Measurements from ENCODE around the gene PSMC5.

PSMC5 gene

DNA sequence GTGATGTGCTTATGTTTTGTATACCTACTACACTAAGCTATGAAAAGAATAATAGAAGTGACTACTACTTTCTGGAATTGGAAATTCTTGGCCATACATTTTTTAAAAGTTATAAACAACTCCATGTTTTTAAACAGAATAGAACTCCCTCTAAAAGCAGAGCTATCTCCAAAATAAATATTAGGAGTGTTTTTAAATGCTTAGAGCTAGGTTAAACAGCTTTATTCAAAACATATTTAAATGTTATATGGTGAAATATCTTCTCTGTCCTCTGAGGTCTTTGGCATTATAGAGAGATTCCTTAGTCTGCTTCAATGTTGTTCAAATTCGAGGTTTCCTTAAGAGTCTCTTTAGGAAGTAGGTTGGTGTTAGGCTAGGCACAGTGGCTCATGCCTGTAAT lies 22.9 kb upstream of the PSMC5 start:
- no peaks in the 10 kb centered on the region for H3K9me3 ChIP-seq (ENCODE audit: control insufficient read depth, low read length)
- H3K36me3 ChIP-seq (ENCODE audit: control insufficient read depth, insufficient read depth, low read length) = peaks cover 14% of the 10 kb centered on the region

DNA sequence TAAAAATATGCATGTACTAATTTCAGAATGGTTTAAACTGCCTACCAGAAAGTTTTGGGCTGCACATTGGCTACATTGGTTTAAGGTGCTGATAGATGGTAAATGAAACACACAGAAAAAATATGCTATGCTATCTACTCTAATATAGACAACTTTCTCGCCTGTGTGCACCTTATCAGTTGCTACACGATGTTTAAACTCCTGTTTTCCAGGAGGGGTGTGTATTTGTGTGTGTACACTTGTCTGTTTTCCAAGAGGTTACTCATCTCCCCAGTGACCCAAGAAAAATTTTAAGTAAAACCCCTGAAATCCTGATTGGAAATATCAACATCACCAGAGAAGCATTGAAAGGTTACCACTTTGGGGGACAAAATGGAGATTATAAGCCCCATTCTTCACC lies 21.6 kb upstream of the PSMC5 start:
- no peaks in the 10 kb centered on the region for H3K27me3 ChIP-seq (ENCODE audit: control insufficient read depth, insufficient read depth, low read length)
- H3K4me1 ChIP-seq (ENCODE audit: control insufficient read depth, insufficient read depth, low read length) = no peaks in the 10 kb centered on the region
- peaks cover 12% of the 10 kb centered on the region for H3K36me3 ChIP-seq (ENCODE audit: control insufficient read depth, insufficient read depth, low read length)

More for the DNA sequence above, 22.9 kb upstream of the PSMC5 start:
- H3K4me1 ChIP-seq (ENCODE audit: control insufficient read depth, insufficient read depth, low read length) = no peaks in the 10 kb centered on the region
- no peak overlapping the region for H3K9ac ChIP-seq (ENCODE audit: low read length)
- H3K27me3 ChIP-seq (ENCODE audit: control insufficient read depth, insufficient read depth, low read length) = no peaks in the 10 kb centered on the region
- H3K4me3 ChIP-seq (ENCODE audit: low read length) = no peak overlapping the region

DNA sequence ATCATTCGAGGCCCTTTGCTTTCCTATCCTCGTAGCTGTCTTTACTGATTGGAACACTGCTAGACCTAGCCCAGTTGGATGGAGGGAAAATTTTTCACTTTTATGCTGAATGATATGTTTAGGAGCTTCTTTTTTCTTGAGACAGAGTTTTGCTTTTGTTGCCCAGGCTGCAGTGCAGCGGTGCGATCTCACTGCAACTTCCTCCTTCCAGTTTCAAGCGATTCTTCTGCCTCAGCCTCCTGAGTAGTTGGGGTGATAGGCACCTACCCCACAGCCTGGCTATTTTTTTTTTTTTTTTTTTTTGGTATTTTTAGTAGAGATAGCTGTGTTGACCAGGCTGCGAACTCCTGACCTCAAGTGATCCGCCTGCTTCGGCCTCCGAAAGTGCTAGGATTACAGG lies 17.3 kb upstream of the PSMC5 start:
- peaks cover 18% of the 10 kb centered on the region for H3K36me3 ChIP-seq (ENCODE audit: control insufficient read depth, insufficient read depth, low read length)
- no peaks in the 10 kb centered on the region for H3K27me3 ChIP-seq (ENCODE audit: control insufficient read depth, insufficient read depth, low read length)
- no peaks in the 10 kb centered on the region for H3K4me1 ChIP-seq (ENCODE audit: control insufficient read depth, insufficient read depth, low read length)
- no peak overlapping the region for H3K4me3 ChIP-seq (ENCODE audit: low read length)
- no peak overlapping the region for H3K9ac ChIP-seq (ENCODE audit: low read length)
- H3K9me3 ChIP-seq (ENCODE audit: control insufficient read depth, low read length) = no peaks in the 10 kb centered on the region

More for the DNA sequence above, 21.6 kb upstream of the PSMC5 start:
- H3K9ac ChIP-seq (ENCODE audit: low read length) = no peak overlapping the region
- H3K4me3 ChIP-seq (ENCODE audit: low read length) = no peak overlapping the region
- H3K9me3 ChIP-seq (ENCODE audit: control insufficient read depth, low read length) = no peaks in the 10 kb centered on the region

- no peaks in the 10 kb centered on the region for H3K27me3 ChIP-seq (ENCODE audit: control insufficient read depth, insufficient read depth, low read length)
- H3K36me3 ChIP-seq (ENCODE audit: control insufficient read depth, insufficient read depth, low read length) = peaks cover 42% of the 10 kb centered on the region
- H3K4me3 ChIP-seq (ENCODE audit: low read length) = no peak overlapping the region
- H3K9me3 ChIP-seq (ENCODE audit: control insufficient read depth, low read length) = no peaks in the 10 kb centered on the region
- peaks cover 5% of the 10 kb centered on the region for H3K4me1 ChIP-seq (ENCODE audit: control insufficient read depth, insufficient read depth, low read length)
- no peak overlapping the region for H3K9ac ChIP-seq (ENCODE audit: low read length)
Observed at GRCh38 chr17:63816123-63816522, 11.1 kb upstream of the PSMC5 start.

GRCh38 chr17:63816669-63817068 lies 10.6 kb upstream of the PSMC5 start:
- Histone ChIP-seq H3K36me3 (ENCODE audit: control insufficient read depth, insufficient read depth, low read length) (peaks cover 47% of the 10 kb centered on the region), H3K9ac (ENCODE audit: low read length) (no peak overlapping the region), H3K27me3 (ENCODE audit: control insufficient read depth, insufficient read depth, low read length) (no peaks in the 10 kb centered on the region), H3K9me3 (ENCODE audit: control insufficient read depth, low read length) (no peaks in the 10 kb centered on the region), H3K4me1 (ENCODE audit: control insufficient read depth, insufficient read depth, low read length) (peaks cover 5% of the 10 kb centered on the region), H3K4me3 (ENCODE audit: low read length) (no peak overlapping the region)

DNA sequence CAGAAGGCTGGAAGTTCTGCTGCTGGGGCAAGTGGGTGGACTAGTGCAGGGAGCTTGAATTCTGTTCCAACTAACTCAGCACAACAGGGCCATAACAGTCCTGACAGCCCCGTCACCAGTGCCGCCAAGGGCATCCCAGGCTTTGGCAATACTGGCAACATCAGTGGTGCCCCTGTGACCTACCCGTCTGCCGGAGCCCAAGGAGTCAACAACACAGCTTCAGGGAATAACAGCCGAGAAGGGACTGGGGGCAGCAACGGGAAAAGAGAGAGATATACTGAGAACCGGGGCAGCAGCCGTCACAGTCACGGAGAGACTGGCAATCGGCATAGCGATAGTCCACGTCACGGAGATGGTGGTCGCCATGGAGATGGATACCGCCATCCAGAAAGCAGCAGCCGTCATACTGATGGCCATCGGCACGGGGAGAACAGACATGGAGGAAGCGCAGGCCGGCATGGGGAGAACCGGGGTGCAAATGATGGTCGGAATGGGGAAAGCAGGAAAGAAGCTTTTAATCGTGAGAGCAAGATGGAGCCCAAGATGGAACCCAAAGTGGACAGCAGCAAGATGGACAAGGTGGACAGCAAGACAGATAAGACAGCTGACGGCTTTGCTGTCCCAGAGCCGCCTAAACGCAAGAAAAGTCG lies 9.4 kb upstream of the PSMC5 start:
- H3K9ac ChIP-seq (ENCODE audit: low read length) = no peak overlapping the region
- no peaks in the 10 kb centered on the region for H3K9me3 ChIP-seq (ENCODE audit: control insufficient read depth, low read length)
- H3K27me3 ChIP-seq (ENCODE audit: control insufficient read depth, insufficient read depth, low read length) = no peaks in the 10 kb centered on the region
- H3K4me3 ChIP-seq (ENCODE audit: low read length) = no peak overlapping the region
- H3K36me3 ChIP-seq (ENCODE audit: control insufficient read depth, insufficient read depth, low read length) = peaks cover 53% of the 10 kb centered on the region
- H3K4me1 ChIP-seq (ENCODE audit: control insufficient read depth, insufficient read depth, low read length) = peaks cover 5% of the 10 kb centered on the region

DNA sequence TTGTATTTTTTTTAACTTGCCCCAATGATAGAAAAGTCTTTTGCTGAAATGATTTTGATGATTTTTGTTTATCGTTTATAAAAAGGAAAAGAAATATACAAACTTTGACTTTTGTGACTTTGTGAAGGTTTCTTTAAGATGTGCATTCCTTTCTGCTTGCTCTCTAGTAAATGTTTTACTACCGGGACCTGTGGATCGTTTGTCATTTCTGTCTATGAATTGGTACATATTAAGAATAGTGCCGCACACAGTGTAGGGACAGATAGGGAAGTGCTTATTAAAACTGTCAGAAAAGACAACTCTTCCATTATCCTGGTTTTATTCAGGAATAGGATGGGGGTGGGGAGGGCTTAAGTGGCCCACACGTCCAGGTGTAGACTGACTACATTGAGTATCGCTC lies 8.1 kb upstream of the PSMC5 start:
- peaks cover 53% of the 10 kb centered on the region for H3K36me3 ChIP-seq (ENCODE audit: control insufficient read depth, insufficient read depth, low read length)

DNA sequence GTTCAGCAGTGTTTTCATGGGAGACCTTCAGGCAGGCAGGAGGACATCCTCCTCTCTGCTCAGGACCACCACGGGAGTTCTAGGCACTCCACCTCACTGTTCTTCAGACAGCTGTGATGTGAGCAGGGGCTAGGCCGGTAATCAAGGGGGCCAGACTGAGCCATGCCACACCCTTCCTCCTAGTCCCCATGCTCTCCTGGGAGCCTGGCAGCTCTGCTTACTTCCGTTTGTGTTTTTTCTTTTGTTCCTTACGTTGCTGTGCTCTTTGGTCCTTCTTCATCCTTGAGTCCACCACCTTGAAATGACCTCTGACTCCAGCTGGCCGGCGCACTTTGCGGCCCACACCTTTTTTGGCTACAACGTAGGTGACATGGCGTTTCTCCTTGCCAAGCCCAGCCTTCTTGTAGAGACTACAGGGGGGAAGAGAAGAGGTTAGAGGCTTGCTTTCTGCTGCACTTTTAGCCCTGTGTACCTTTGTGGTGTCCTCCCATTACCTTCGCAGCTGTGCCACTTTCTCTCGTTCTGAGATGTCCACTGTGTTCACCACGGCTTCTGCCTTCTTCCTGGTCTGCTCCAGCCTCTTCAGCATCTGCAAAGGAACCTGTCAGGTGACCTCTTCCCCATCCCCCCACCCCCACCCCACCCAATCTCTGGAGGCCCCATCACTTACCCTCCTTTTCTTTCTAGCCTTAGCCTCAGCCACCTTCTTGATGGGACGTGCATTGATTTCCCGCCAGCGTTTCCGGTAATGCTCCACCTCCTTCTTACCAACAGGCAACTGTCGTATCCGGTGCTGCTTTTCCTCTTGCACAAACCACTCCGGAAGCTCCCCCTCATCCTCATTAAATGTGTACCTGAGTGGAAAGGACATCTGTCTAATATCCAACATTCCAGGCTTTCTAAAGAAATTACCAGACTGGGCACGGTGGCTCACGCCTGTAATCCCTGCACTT lies 7.4 kb upstream of the PSMC5 start:
- no peak overlapping the region for H3K4me3 ChIP-seq (ENCODE audit: low read length)
- H3K4me1 ChIP-seq (ENCODE audit: control insufficient read depth, insufficient read depth, low read length) = peaks cover 5% of the 10 kb centered on the region
- peaks cover 58% of the 10 kb centered on the region for H3K36me3 ChIP-seq (ENCODE audit: control insufficient read depth, insufficient read depth, low read length)
- H3K9ac ChIP-seq (ENCODE audit: low read length) = no peak overlapping the region
- no peaks in the 10 kb centered on the region for H3K9me3 ChIP-seq (ENCODE audit: control insufficient read depth, low read length)
- H3K27me3 ChIP-seq (ENCODE audit: control insufficient read depth, insufficient read depth, low read length) = no peaks in the 10 kb centered on the region

More for the DNA sequence above, 8.1 kb upstream of the PSMC5 start:
- peaks cover 5% of the 10 kb centered on the region for H3K4me1 ChIP-seq (ENCODE audit: control insufficient read depth, insufficient read depth, low read length)
- no peak overlapping the region for H3K4me3 ChIP-seq (ENCODE audit: low read length)
- H3K9ac ChIP-seq (ENCODE audit: low read length) = no peak overlapping the region
- H3K9me3 ChIP-seq (ENCODE audit: control insufficient read depth, low read length) = no peaks in the 10 kb centered on the region
- H3K27me3 ChIP-seq (ENCODE audit: control insufficient read depth, insufficient read depth, low read length) = no peaks in the 10 kb centered on the region

DNA sequence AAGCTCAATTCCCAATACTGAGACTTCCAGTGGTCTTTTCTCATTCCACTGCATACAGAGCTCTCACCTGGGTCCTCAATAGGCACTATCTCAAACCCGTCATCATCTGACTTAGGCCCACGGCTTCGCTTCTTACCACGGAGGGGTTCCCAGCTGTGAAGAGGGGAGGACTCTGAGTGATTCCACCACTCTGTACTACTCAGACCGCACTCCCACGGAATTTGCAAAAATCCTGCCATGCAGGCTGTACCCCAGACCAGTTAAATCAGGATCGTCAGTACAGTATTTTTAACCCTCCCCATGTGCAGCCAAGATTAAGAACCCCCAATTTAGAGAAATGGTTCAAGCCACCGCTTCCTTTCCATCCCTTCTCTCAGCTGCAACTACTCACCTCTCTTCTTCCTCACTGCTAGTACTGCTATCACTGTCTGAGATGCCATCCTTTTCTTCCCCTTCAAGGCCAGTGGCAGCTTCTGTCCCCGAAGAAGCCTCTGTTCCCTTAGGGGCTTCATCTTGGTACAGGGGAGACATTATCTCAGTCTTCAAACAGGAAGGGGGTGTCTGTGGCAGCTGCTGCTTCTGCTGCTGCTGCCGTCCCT lies 6.2 kb upstream of the PSMC5 start:
- Histone ChIP-seq H3K4me1 (ENCODE audit: control insufficient read depth, insufficient read depth, low read length) (peaks cover 11% of the 10 kb centered on the region), H3K4me3 (ENCODE audit: low read length) (no peak overlapping the region), H3K36me3 (ENCODE audit: control insufficient read depth, insufficient read depth, low read length) (peaks cover 48% of the 10 kb centered on the region), H3K27me3 (ENCODE audit: control insufficient read depth, insufficient read depth, low read length) (no peaks in the 10 kb centered on the region), H3K9ac (ENCODE audit: low read length) (no peak overlapping the region), H3K9me3 (ENCODE audit: control insufficient read depth, low read length) (no peaks in the 10 kb centered on the region)

DNA sequence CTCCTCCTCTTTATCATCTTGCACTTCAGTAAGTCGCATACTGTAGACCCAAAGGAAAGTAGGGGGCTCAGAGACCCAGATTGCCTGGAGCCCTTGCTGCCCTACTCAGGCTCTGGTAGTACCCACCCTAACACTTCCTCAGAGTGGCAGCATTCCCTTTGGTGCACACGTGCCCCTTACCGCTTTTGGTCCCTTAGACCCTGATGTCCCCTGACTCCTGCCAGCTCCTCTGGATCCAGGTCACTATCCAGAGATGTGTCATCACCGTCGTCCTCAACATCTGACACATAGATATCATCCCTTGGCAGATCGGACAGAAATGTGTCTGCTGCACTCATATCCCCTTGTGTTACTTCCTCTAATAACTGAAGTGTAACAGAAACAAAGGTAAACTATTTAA lies 5.4 kb upstream of the PSMC5 start:
- no peak overlapping the region for H3K9ac ChIP-seq (ENCODE audit: low read length)
- no peak overlapping the region for H3K4me3 ChIP-seq (ENCODE audit: low read length)
- H3K9me3 ChIP-seq (ENCODE audit: control insufficient read depth, low read length) = no peaks in the 10 kb centered on the region
- peaks cover 48% of the 10 kb centered on the region for H3K36me3 ChIP-seq (ENCODE audit: control insufficient read depth, insufficient read depth, low read length)
- H3K4me1 ChIP-seq (ENCODE audit: control insufficient read depth, insufficient read depth, low read length) = peaks cover 13% of the 10 kb centered on the region
- H3K27me3 ChIP-seq (ENCODE audit: control insufficient read depth, insufficient read depth, low read length) = no peaks in the 10 kb centered on the region

GRCh38 chr17:63822537-63822936 lies 4.7 kb upstream of the PSMC5 start:
- Histone ChIP-seq H3K4me3 (ENCODE audit: low read length) (no peak overlapping the region), H3K4me1 (ENCODE audit: control insufficient read depth, insufficient read depth, low read length) (peaks cover 13% of the 10 kb centered on the region), H3K27me3 (ENCODE audit: control insufficient read depth, insufficient read depth, low read length) (no peaks in the 10 kb centered on the region), H3K36me3 (ENCODE audit: control insufficient read depth, insufficient read depth, low read length) (peaks cover 48% of the 10 kb centered on the region), H3K9ac (ENCODE audit: low read length) (no peak overlapping the region), H3K9me3 (ENCODE audit: control insufficient read depth, low read length) (no peaks in the 10 kb centered on the region)
